Heart right ventricle (tissue), 16 donors: ENCODE results near the gene DLG4. TPM values are rescaled to one million over a fixed set of nuclear protein-coding genes. Genes with fewer than 3 reads are reported as not detected.
A peak's percentile ranks its signal among the peaks of the same experiment; 100 is the strongest.
"Not testable (repeated sequence)": the region's sequence is repeated elsewhere in the genome, so short reads cannot be mapped to it uniquely, and the experiment has no call there.

ENCODE experiments used
- ATAC-seq, 8 donors: fragments of 200-7000 bp; cut with Tn5 transposase; one replicate each; pipeline ENCODE4 v1.9.1; 2020; ENCODE audit warnings: mild to moderate bottlenecking in 8 of 8, moderate library complexity in 8 of 8, moderate number of reproducible peaks in 1 of 8
- DNase-seq, 2 donors: peaks; one replicate each; pipeline ENCODE4 v3.0.0-alpha.2; 2020
- H3K27ac ChIP-seq, 10 donors: fragments of 200-600 bp; sonication (generic) in 2 of 10; one replicate each; pipeline versions ENCODE4 v1.5.0 to v1.8.0; 2020 to 2022; ENCODE audit warnings: mild to moderate bottlenecking in 3 of 10
- H3K27me3 ChIP-seq, 7 donors: fragments of 200-600 bp; one replicate each; pipeline ENCODE4 v1.8.0; 2021 to 2022; ENCODE audit warnings: mild to moderate bottlenecking in 2 of 7
- H3K36me3 ChIP-seq, 9 donors: fragments of 200-600 bp; sonication (generic) in 1 of 9; one replicate each; pipeline versions ENCODE4 v1.5.0 to v1.8.0; 2020 to 2022; ENCODE audit warnings: mild to moderate bottlenecking in 2 of 9
- H3K4me1 ChIP-seq, 9 donors: fragments of 200-600 bp; sonication (generic) in 1 of 9; one replicate each; pipeline versions ENCODE4 v1.5.0 to v1.8.0; 2020 to 2022; ENCODE audit warnings: mild to moderate bottlenecking in 4 of 9
- H3K4me3 ChIP-seq, 10 donors: fragments of 200-600 bp; sonication (generic) in 2 of 10; one replicate each; pipeline versions ENCODE4 v1.5.0 to v1.8.0; 2020 to 2022; ENCODE audit warnings: mild to moderate bottlenecking in 7 of 10, moderate library complexity in 2 of 10
- H3K9me3 ChIP-seq, 11 donors: fragments of 200-600 bp in 10 of 11; sonication (generic) in 2 of 11; one replicate each; pipeline versions ENCODE4 v1.5.0 to v1.8.0; 2013 to 2022; ENCODE audit warnings: mild to moderate bottlenecking in 2 of 11, control low read depth in 1 of 11, moderate library complexity in 1 of 11
- CTCF ChIP-seq, 9 donors: fragments of 200-600 bp; sonication (generic) in 2 of 9; IDR thresholded peaks; one replicate each; pipeline versions ENCODE4 v1.5.0 to v1.8.0; 2021 to 2022; ENCODE audit warnings: antibody characterized with exemption in 9 of 9, mild to moderate bottlenecking in 5 of 9, moderate library complexity in 1 of 9
- WGBS, 2 donors: extraction: QIAGEN DNeasy Blood & Tissue Kit; methylation state at CpG; one replicate each; pipeline ENCODE4 v1.1.7; 2013; ENCODE audit warnings: inconsistent platforms in 1 of 2; 5-methylcytosine and 5-hydroxymethylcytosine counted together
- intact Hi-C, 10 donors: fragments of 100-400 bp; cut with DNase I; formaldehyde crosslinking; loops; one replicate each; pipeline versions ENCODE4 v1.11.1 to v1.14.2; 2022
- polyA plus RNA-seq, 2 donors: library from polyadenylated mRNA; stranded (reverse); fragments of 200-250 nt; gene quantifications; one replicate each; pipeline ENCODE4 v1.2.3, GENCODE V29; 2013
- total RNA-seq, 10 donors: library from RNA; stranded (reverse); fragmentation: NEBNext Ultra II Directional in 3 of 10; extraction: Animal tissue kit (Norgen Biotek cat#: 25700) in 3 of 10; gene quantifications; one replicate each; pipeline versions ENCODE4 v1.2.1 to v1.2.4, GENCODE V29; 2021 to 2023
- donor health status: Arrhythmogenic right ventricular cardiomyopathy.
- donor health status: ischemic (EF 13 %, LVEDD 7.1; RV severe dilation, severe dysfunction).
- donor health status: healthy with polysubstance abuse.
- donor health status: DM: no; HTN: yes; CAD: no.
- donor health status: DM: no; HTN: no; CAD: no.
- donor health status: ischemic (EF 25% LVEDD 6.9; RV normal size, moderate dysfunction).
- donor health status: ischemic (EF 25% LVEDD 5.7; RV mildly dilated, moderate dysfunction).
- donor health status: healthy.
- donor health status: DM: yes; HTN: yes; CAD: no.
- donor health status: Ischemic cardiomyopathy.
- donor health status: ischemic (EF 35%, LVEDD 5.7; RV mildly dilated, moderate dysfunction).
- donor health status: nonischemic (EF 11% LVEDD 7.7; RV severe dilation, severe dysfunction).
- donor health status: DM: yes; HTN: yes; CAD: no.
- donor health status: PGD.
- donor health status: ischemic (EF 29% LVEDD 5.4; RV normal size, mild dysfunction).
- donor health status: nonischemic (EF 23%, LVEDD 6.1; RV moderate dilation, normal function).

The DLG4 gene
- total and polyA plus RNA-seq, 12 donors, result 5.4 to 27.8 (median 16.7) TPM

- no peak for DNase-seq
- WGBS, 2 donors, result 89 to 90% methylated on average over 6 of the region's 6 CpGs
- no peaks in the 10 kb centered on the region for H3K9me3 ChIP-seq
- H3K4me1 ChIP-seq, result peaks cover 0 to 4% (median 0%) of the 10 kb centered on the region in 9 donors
- no peaks in the 10 kb centered on the region for H3K36me3 ChIP-seq
- ATAC-seq, result no peak
- intact Hi-C loops, result no loop called here
- no peak for TF ChIP-seq CTCF (IDR thresholded peaks at IDR 0.05)
- H3K27me3 ChIP-seq, result no peaks in the 10 kb centered on the region
- no peak overlapping the region for H3K4me3 ChIP-seq
- H3K27ac ChIP-seq, result no peak overlapping the region
These were observed 35.0 kb downstream of the DLG4 start for GRCh38 chr17:7184647-7185046.

GRCh38 chr17:7184091-7184488 is 35.5 kb downstream of the DLG4 start:
- Histone ChIP-seq H3K4me3 (no peak overlapping the region), H3K27me3 (peaks cover 0 to under 1% (median 0%) of the 10 kb centered on the region in 7 donors), H3K27ac (no peak overlapping the region), H3K9me3 (no peaks in the 10 kb centered on the region), H3K4me1 (peaks cover 0 to 4% (median 0%) of the 10 kb centered on the region in 9 donors), H3K36me3 (no peaks in the 10 kb centered on the region)
- peak in 3 of 8 donors; percentile 25 to 63 (median 34) for ATAC-seq
- intact Hi-C loops, result no loop called here
- WGBS, 2 donors, result 76 to 79% methylated on average over 14 of the region's 14 CpGs
- no peak for TF ChIP-seq CTCF (IDR thresholded peaks at IDR 0.05)
- no peak for DNase-seq

- H3K4me3 ChIP-seq, result no peak overlapping the region
- 87 to 90% methylated on average over 7 of the region's 7 CpGs for WGBS, 2 donors
- peaks cover 0 to 6% (median 0%) of the 10 kb centered on the region in 7 donors for H3K27me3 ChIP-seq
- no peak for TF ChIP-seq CTCF (IDR thresholded peaks at IDR 0.05)
- H3K27ac ChIP-seq, result no peak overlapping the region
- H3K4me1 ChIP-seq, result peaks cover 0 to 4% (median 0%) of the 10 kb centered on the region in 9 donors
- no peaks in the 10 kb centered on the region for H3K36me3 ChIP-seq
- intact Hi-C loops, result no loop called here
- no peak for ATAC-seq
- H3K9me3 ChIP-seq, result no peaks in the 10 kb centered on the region
- DNase-seq, result no peak
These were observed 36.1 kb downstream of the DLG4 start for GRCh38 chr17:7183433-7184090.

GRCh38 chr17:7182101-7182500 is 37.5 kb downstream of the DLG4 start:
- H3K36me3 ChIP-seq, ATAC-seq, intact Hi-C loops, H3K9me3 ChIP-seq, H3K4me3 ChIP-seq, DNase-seq, H3K27ac ChIP-seq: not testable (repeated sequence)
- peaks cover 0 to 20% (median 10%) of the 10 kb centered on the region in 7 donors for H3K27me3 ChIP-seq
- H3K4me1 ChIP-seq, result peaks cover 0 to 15% (median 12%) of the 10 kb centered on the region in 9 donors
- 95 to 96% methylated on average over 2 of the region's 2 CpGs for WGBS, 2 donors
